SK-N-SH (cell line): ENCODE data around the gene MUCL1. TPM values are rescaled to one million over a fixed set of nuclear protein-coding genes. Genes with fewer than 3 reads are reported as not detected.
"Not testable (repeated sequence)": the region's sequence is repeated elsewhere in the genome, so short reads cannot be mapped to it uniquely, and the experiment has no call there.

Experiments
- CTCF ChIA-PET: fragments of 300-600, 350-600 bp; formaldehyde crosslinking; extraction: SDS; loops from one replicate; lab custom pipeline; 2021; lab: Yijun Ruan, JAX
- POLR2A ChIA-PET: fragments of 350-600 bp; sonication (Branson Sonifier 250); formaldehyde crosslinking; extraction: SDS; loops from one replicate; lab custom pipeline; 2020; ENCODE audit warnings: antibody characterized with exemption, inconsistent platforms; lab: Yijun Ruan, JAX
- DNase-seq: peaks from one replicate; pipeline ENCODE4 v3.0.0; 2012
- H2AFZ ChIP-seq: fragments of 200-600 bp; sonication (generic); 2 replicates; pipeline ENCODE4 v1.8.1; 2016; ENCODE audit warnings: antibody characterized with exemption, mild to moderate bottlenecking, low read depth
- H3F3A ChIP-seq: fragments of 200-600 bp; sonication (generic); replicated peaks from 2 replicates; pipeline ENCODE3; 2016; ENCODE audit warnings: antibody characterized with exemption, mild to moderate bottlenecking; ENCODE audit not compliant: insufficient read depth
- H3K27ac ChIP-seq, 2 experiments: fragments of 200-500 bp in 1 of 2; fragments of 200-600 bp in 1 of 2; sonication (Bioruptor generic) in 1 of 2; sonication (generic), shearing (Covaris generic) in 1 of 2; 2 replicates each; pipeline versions ENCODE4 v1.5.1 to v1.6.1; 2014 to 2016; ENCODE audit warnings: low read depth in 2 of 2, inconsistent platforms in 1 of 2, low read length in 1 of 2, mild to moderate bottlenecking in 1 of 2, mixed read lengths in 1 of 2
- H3K27me3 ChIP-seq: fragments of 200-600 bp; sonication (generic), shearing (Covaris generic); 2 replicates; pipeline ENCODE4 v1.6.1; 2016; ENCODE audit warnings: mixed run types; ENCODE audit not compliant: insufficient read depth
- H3K36me3 ChIP-seq, 2 experiments: fragments of 200-500 bp in 1 of 2; fragments of 200-600 bp in 1 of 2; sonication (Bioruptor generic) in 1 of 2; sonication (generic) in 1 of 2; replicated peaks in 1 of 2; 2 replicates each; pipeline versions ENCODE3 to v1.5.1; 2014 to 2016; ENCODE audit warnings: low read length in 1 of 2, mild to moderate bottlenecking in 1 of 2; ENCODE audit not compliant: insufficient read depth in 2 of 2, control insufficient read depth in 1 of 2
- H3K4me1 ChIP-seq, 2 experiments: fragments of 200-500 bp in 1 of 2; fragments of 200-600 bp in 1 of 2; sonication (Bioruptor generic) in 1 of 2; sonication (generic), shearing (Covaris generic) in 1 of 2; 2 replicates each; pipeline versions ENCODE4 v1.5.1 to v1.6.1; 2014 to 2016; ENCODE audit warnings: low read depth in 1 of 2, low read length in 1 of 2, mixed run types in 1 of 2; ENCODE audit not compliant: insufficient read depth in 2 of 2, control insufficient read depth in 1 of 2
- H3K4me2 ChIP-seq: fragments of 200-600 bp; sonication (generic), shearing (Covaris generic); 2 replicates; pipeline ENCODE4 v1.6.1; 2017; ENCODE audit warnings: mixed run types
- H3K4me3 ChIP-seq, 2 experiments: fragments of 200-500 bp in 1 of 2; fragments of 200-600 bp in 1 of 2; sonication (Bioruptor generic) in 1 of 2; sonication (generic), shearing (Covaris generic) in 1 of 2; 2 replicates each; pipeline versions ENCODE4 v1.5.1 to v1.8.1; 2014 to 2016; ENCODE audit warnings: low read depth in 2 of 2, inconsistent platforms in 1 of 2, low read length in 1 of 2, mild to moderate bottlenecking in 1 of 2, mixed read lengths in 1 of 2, moderate library complexity in 1 of 2
- H3K79me2 ChIP-seq: fragments of 200-600 bp; sonication (generic); 2 replicates; pipeline ENCODE4 v1.8.1; 2017; ENCODE audit warnings: mild to moderate bottlenecking; ENCODE audit not compliant: insufficient read depth
- H3K9ac ChIP-seq: fragments of 200-600 bp; sonication (generic); 2 replicates; pipeline ENCODE4 v1.6.1; 2017; ENCODE audit warnings: mixed run types
- H3K9me2 ChIP-seq: fragments of 200-600 bp; sonication (generic); 2 replicates; pipeline ENCODE4 v1.6.1; 2017; ENCODE audit warnings: mixed run types
- H3K9me3 ChIP-seq: fragments of 200-600 bp; sonication (generic); 2 replicates; pipeline ENCODE4 v1.6.1; 2017; ENCODE audit warnings: mixed run types, mild to moderate bottlenecking, moderate library complexity
- H4K20me1 ChIP-seq: fragments of 200-600 bp; sonication (generic); 2 replicates; pipeline ENCODE4 v1.6.1; 2017; ENCODE audit warnings: mild to moderate bottlenecking, mixed run types; ENCODE audit not compliant: insufficient read depth
- CHD2 ChIP-seq: fragments of 150-350 bp; IDR thresholded peaks from 2 replicates; pipeline ENCODE4 v1.6.1; 2018; ENCODE audit warnings: low read length; ENCODE audit not compliant: partially characterized antibody
- PBX3 ChIP-seq: IDR thresholded peaks from 2 replicates; pipeline ENCODE4; 2012
- POLR2AphosphoS5 ChIP-seq: IDR thresholded peaks from 2 replicates; pipeline ENCODE4 v1.6.1; 2012; ENCODE audit warnings: low read depth, low read length
- RAD21 ChIP-seq: IDR thresholded peaks from 2 replicates; pipeline ENCODE4 v1.6.1; 2012; ENCODE audit warnings: mild to moderate bottlenecking, low read length
- RXRA ChIP-seq: IDR thresholded peaks from 2 replicates; pipeline ENCODE4 v1.4.0; 2012; ENCODE audit warnings: low read depth, mild to moderate bottlenecking, borderline replicate concordance
- SMC3 ChIP-seq: IDR thresholded peaks from 2 replicates; pipeline ENCODE4 v1.6.1; 2012; ENCODE audit warnings: low read depth, low read length, improper control_type of control experiment
- TAF1 ChIP-seq: IDR thresholded peaks from 2 replicates; pipeline ENCODE4 v1.6.1; 2012; ENCODE audit warnings: low read depth, mild to moderate bottlenecking, low read length, moderate library complexity, borderline replicate concordance
- USF1 ChIP-seq: IDR thresholded peaks from 2 replicates; pipeline ENCODE4 v1.4.0; 2012; ENCODE audit warnings: low read depth, borderline replicate concordance
- USF2 ChIP-seq: fragments of 150-350 bp; IDR thresholded peaks from 2 replicates; pipeline ENCODE4 v1.6.1; 2017; ENCODE audit warnings: antibody characterized with exemption, low read length, low read depth, borderline replicate concordance
- WGBS: methylation state at CpG from one replicate; pipeline ENCODE4 v1.1.6; 2017; ENCODE audit warnings: low lambda C conversion rate; 5-methylcytosine and 5-hydroxymethylcytosine counted together
- polyA plus RNA-seq, 3 experiments: library from polyadenylated mRNA; depleted of rRNA; stranded (reverse); fragments of >200 nt; gene quantifications; 2 replicates each; pipeline ENCODE4 v1.2.3, GENCODE V29; 2012

MUCL1 gene
- polyA plus RNA-seq, 1 of the 3 experiments (the other 2 are of a cell fraction) = not detected

- POLR2A ChIA-PET = no interaction called here
These were observed 24.8 kb downstream of the MUCL1 start for GRCh38 chr12:54879150-54879549.

DNA sequence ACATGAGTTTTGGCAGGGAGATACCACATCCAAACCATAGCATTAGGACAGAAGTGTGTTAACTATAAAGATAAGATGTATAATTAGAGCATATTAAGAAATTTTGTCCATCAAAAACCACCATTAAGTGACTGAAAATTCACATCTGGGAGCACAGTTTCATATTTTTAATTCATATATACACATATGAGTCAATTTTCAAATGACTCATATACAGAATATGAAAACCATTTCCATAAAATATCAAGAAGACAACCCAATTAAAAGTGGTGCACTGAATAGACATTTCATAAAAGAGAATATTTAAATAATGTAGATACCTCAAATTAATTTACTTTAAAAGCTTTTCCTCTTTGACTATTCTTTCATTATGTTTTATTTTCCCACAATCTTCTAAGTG is 25.3 kb downstream of the MUCL1 start:
- TF ChIP-seq RXRA (no peak), RAD21 (no peak), TAF1 (no peak), PBX3 (no peak)
- no peak overlapping the region for H3K9ac ChIP-seq
- no peak overlapping the region for H3K4me2 ChIP-seq
- no peaks in the 10 kb centered on the region for H3K9me3 ChIP-seq
- no peaks in the 10 kb centered on the region for H3K79me2 ChIP-seq
- no peaks in the 10 kb centered on the region for H3K36me3 ChIP-seq
- DNase-seq = no peak
- CTCF ChIA-PET = no interaction called here
- POLR2A ChIA-PET = no interaction called here
- no peaks in the 10 kb centered on the region for H3K9me2 ChIP-seq
- H3K27ac ChIP-seq = no peak overlapping the region
- no peak overlapping the region for H2AFZ ChIP-seq
- H3K4me1 ChIP-seq = no peaks in the 10 kb centered on the region
- H4K20me1 ChIP-seq = no peaks in the 10 kb centered on the region
- no peaks in the 10 kb centered on the region for H3K27me3 ChIP-seq
- no peaks in the 10 kb centered on the region for H3F3A ChIP-seq
- no peak overlapping the region for H3K4me3 ChIP-seq

More at GRCh38 chr12:54879150-54879549, 24.8 kb downstream of the MUCL1 start:
- no peaks in the 10 kb centered on the region for H3K36me3 ChIP-seq
- no peaks in the 10 kb centered on the region for H3K9me3 ChIP-seq
- H3K4me2 ChIP-seq = no peak overlapping the region
- no peak overlapping the region for H3K27ac ChIP-seq
- H3K79me2 ChIP-seq = no peaks in the 10 kb centered on the region
- no peak overlapping the region for H3K4me3 ChIP-seq
- H3K27me3 ChIP-seq = no peaks in the 10 kb centered on the region
- CTCF ChIA-PET = interaction anchor here (0.6 kb wide), 1 partner anchor 1132 kb away, joined by 3 read pairs; no protein-coding TSS in a partner anchor
- no peak overlapping the region for H2AFZ ChIP-seq
- no peak overlapping the region for H3K9ac ChIP-seq
- no peak for DNase-seq
- no peaks in the 10 kb centered on the region for H3K4me1 ChIP-seq
- H4K20me1 ChIP-seq = no peaks in the 10 kb centered on the region
- no peaks in the 10 kb centered on the region for H3K9me2 ChIP-seq
- 0% methylated on average over 3 of the region's 3 CpGs for WGBS
- TF ChIP-seq USF1 (no peak), TAF1 (no peak), SMC3 (no peak), CHD2 (no peak), USF2 (no peak)
- TF ChIP-seq, all 33 proteins: peak for 0
- no peaks in the 10 kb centered on the region for H3F3A ChIP-seq

DNA sequence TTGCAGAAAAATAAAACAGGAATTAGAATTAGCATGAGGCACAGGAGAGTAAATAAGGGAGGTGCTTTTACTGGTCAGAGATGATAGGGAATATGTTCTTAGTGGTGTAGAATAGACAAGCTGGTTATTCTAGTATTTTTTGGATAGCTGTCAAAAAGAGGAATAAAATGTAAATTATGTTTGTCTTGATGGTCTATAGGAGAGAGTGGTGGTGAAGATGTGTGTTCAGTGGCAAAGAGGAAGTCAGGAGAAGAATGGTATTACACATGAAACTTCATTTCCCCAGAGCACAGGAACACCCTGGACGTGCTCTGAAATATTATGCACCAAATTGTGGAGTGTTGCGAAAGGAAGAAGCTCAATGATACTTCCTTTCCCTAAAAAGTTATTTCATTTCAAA is 27.8 kb downstream of the MUCL1 start:
- ChIA-PET POLR2A (no interaction called here), CTCF (no interaction called here)
- Histone ChIP-seq H3K36me3 (no peaks in the 10 kb centered on the region), H3K4me3 (no peak overlapping the region), H3K27ac (no peak overlapping the region), H3K9ac (no peak overlapping the region), H3K79me2 (no peaks in the 10 kb centered on the region), H2AFZ (no peak overlapping the region), H3F3A (no peaks in the 10 kb centered on the region), H3K4me2 (no peak overlapping the region), H3K9me3 (no peaks in the 10 kb centered on the region), H3K27me3 (no peaks in the 10 kb centered on the region), H3K9me2 (no peaks in the 10 kb centered on the region), H4K20me1 (no peaks in the 10 kb centered on the region), H3K4me1 (no peaks in the 10 kb centered on the region)
- 16% methylated on average over 2 of the region's 2 CpGs for WGBS
- TF ChIP-seq PBX3 (no peak), POLR2AphosphoS5 (no peak), RAD21 (no peak)
- no peak for DNase-seq

- H3K27ac ChIP-seq, POLR2A ChIA-PET, H4K20me1 ChIP-seq, H2AFZ ChIP-seq, H3K4me1 ChIP-seq, H3K4me2 ChIP-seq, H3K9ac ChIP-seq, CTCF ChIA-PET, H3F3A ChIP-seq, H3K79me2 ChIP-seq, H3K36me3 ChIP-seq, H3K27me3 ChIP-seq, H3K9me2 ChIP-seq, DNase-seq, H3K4me3 ChIP-seq, H3K9me3 ChIP-seq: not testable (repeated sequence)
- 0% methylated on average over 1 of the region's 1 CpG for WGBS
These were observed 28.3 kb downstream of the MUCL1 start for GRCh38 chr12:54882597-54882996.
